ENCODE results near the gene PLN.

- TF ChIP-seq MAX (CRISPR knock-in tag; IDR thresholded peaks at IDR 0.05) (no peak), CTCF (IDR thresholded peaks at IDR 0.05) (no peak), SP1 (CRISPR knock-in tag; conservative IDR thresholded peaks at IDR 0.05) (no peak), CREB1 (CRISPR knock-in tag; IDR thresholded peaks at IDR 0.05) (no peak), MXD4 (CRISPR knock-in tag; IDR thresholded peaks at IDR 0.05; ENCODE audit: borderline replicate concordance) (no peak), ZNF317 (CRISPR knock-in tag; IDR thresholded peaks at IDR 0.05; ENCODE audit: borderline replicate concordance, low read depth) (no peak), ATF3 (CRISPR knock-in tag; conservative IDR thresholded peaks at IDR 0.05) (no peak), ZBTB21 (CRISPR knock-in tag; IDR thresholded peaks at IDR 0.05; ENCODE audit: borderline replicate concordance) (no peak), USF2 (CRISPR knock-in tag; IDR thresholded peaks at IDR 0.05) (no peak), FOXP4 (CRISPR knock-in tag; IDR thresholded peaks at IDR 0.05) (no peak), CBFB (CRISPR knock-in tag; IDR thresholded peaks at IDR 0.05; ENCODE audit: low read depth) (no peak)
These were observed 48.8 kb downstream of the PLN start for GRCh38 chr6:118596774-118597320.

All from WTC11 (cell line).